Measurements from ENCODE around the gene PF4V1.
"Not testable (repeated sequence)": the region's sequence is repeated elsewhere in the genome, so short reads cannot be mapped to it uniquely, and the experiment has no call there.

PF4V1 gene

DNA sequence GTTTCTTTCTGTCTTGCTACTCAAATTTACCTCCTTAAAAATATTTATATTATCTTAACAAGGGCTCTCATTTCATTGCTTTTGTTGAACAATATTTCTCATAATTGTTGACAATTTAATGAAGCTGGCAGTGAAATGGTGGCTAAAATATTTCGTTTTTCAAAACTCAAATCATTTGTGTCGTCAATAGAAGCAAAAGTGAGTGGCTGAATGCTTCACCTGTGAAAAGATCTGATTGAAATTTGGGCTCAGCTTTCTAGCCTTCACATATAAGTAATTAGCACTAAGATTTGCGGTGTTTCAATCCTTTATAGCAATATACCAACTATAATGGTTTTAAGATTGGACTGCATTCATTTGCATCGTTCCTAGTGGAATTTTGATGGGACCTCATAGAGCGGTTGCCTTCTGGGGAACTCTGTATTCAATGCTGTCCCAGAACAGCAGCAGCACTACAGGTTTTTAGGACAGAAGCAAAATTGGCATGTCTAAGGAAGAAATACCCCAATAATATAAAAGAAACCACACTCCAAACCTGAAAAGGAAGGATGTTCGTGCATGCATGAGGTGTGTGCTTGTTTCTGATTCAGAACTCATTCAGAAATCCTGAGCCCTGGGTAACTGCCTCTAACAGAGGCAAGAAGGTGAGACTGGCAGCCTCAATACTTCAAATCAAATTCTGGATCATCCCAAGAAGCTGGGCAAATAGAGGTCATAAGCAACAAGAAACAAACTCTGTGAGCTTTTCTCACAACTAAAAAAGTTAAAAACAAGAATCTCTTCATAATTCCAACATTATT lies 18.6 kb downstream of the PF4V1 start:
- DNase-seq, result no peak

DNA sequence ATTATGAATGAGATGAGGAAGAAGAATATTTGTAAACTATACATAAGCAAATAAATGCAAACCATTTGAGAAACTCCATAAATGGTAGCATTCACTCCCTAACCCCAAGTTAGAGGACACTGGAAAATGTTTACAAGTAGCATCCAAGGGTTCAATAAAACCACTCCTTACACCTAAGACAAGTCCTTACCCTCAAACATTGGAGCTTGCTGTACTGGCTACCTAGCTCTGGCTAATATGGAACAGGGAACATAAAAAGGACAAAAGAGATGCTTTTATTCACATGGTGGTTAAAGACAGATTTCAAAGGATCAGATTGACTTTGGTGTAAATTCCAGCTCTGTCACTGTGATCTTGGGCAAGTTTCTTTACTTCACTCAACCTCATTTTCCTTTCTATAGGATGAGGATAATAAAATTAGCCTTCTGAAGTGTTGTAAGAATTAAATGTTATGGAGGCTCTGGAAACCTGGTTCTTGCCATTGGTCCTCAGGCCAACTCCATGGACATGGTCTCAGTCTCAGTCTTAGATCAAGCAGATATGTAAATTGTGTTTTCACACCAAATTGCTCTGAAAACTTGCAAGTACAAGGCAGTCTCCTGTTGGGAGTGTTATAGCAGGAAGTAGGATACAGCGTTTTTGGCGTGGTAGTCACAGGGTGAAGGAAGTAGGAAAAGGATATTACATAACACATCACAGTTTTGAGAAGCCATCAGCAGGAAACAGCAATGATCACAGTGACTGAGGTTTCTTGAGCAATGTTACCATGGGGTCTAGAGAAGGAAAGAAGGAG lies 19.4 kb downstream of the PF4V1 start:
- DNase-seq, result no peak

DNA sequence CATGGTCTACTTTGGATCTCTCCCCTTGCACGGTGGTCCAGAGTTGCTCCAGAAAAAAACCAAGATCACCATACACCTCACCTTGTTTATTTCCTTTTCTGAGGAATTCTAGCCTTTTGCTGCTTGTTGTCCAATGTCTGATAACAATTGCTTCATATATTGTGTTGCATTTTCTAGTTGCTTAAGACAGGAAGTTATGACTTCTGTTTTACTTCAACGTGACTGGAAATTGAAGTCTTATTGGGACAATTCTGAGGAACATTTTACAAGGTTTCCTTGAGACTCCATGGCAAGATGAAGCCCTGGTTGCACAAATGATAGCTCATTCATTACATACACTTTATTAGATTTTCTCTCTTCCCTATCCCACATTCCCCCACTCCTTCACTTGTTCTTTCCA lies 21.3 kb downstream of the PF4V1 start:
- DNase-seq, result no peak

DNA sequence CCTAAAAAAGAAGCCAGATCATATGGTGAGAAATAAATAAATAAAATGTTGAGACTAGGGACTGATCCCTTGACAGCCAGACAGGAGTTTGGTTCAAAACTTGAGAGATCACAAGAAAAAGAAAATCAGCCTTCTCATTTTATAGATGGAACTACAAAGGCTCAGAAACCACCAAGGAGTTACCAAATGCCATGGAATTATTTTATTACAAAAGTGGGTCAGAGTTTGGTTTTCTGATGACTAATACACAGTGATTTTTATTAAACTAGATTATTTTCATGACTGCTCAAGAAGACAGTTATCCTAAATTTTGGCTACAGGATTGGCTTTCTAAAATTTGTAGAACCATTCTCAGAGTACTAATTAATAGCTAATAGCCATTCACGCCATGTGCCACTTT lies 22.3 kb downstream of the PF4V1 start:
- no peak for DNase-seq

DNA sequence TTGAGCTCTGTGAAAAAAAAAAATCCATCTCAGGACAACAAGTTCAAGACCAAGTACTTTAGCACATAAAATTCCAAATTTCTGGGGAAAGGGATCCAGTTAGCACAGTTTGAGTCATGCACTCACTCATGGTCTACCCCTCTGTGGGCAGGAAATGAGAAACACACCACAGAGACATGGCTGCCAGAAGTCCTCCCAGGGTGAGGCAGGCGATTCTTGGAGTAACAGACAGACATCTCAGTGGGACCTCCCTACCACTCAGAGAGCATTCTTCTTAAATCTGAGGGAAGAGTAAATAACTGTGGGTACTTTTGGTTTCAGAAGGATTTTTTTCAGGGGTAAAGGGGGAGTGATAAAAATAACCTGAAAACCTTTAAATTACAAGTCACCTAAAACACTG lies 30.2 kb downstream of the PF4V1 start:
- no peak for DNase-seq

DNA sequence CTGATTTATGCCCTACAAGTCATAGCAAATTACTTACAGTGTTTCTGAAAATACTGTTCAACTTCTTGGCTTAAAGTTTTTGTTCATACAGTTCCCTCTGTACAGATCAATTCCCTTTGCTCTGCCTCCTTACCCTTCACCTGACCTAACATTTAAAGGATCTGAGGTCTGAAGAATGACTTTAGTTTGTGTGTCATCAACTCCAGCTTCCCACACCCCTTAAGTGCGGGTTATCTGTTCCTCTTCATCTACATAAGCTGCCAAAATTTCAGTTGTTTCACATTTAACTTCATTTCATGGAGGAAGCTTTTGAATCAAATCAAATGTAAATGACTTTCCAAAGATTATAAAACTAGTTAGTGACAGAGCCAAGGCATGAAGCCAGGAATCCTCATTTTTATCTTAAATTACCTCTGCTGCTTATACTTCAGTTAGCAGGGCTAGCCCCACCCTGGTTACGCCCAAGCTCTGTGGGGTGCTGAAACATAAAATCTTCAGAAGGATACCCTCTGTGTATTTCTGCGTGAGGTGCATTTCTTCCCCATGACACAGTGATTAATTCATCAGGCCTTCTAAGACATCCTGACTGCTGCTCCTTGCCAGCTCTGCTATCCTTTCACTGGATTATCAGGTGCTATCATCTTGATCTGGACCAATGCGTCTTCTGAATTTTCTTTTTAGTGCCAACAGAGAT lies 32.6 kb downstream of the PF4V1 start:
- DNase-seq, result no peak

DNA sequence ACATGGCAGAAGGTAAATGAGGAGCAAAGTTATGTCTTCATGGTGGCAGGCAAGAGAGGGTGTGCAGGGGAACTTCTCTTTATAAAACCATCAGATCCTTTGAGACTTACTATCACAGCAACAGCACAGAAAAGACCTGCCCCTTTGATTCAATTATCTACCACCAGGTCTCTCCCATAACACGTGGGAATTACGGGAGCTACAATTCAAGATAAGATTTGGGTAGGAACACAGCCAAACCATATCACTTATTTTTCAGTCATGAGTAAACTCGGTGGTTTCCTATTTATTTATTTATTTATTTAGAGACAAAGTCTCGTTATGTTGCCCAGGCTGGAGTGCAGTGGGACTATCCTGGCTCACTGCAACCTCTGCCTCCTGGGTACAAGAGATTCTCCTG lies 38.2 kb downstream of the PF4V1 start:
- no peak for DNase-seq

DNA sequence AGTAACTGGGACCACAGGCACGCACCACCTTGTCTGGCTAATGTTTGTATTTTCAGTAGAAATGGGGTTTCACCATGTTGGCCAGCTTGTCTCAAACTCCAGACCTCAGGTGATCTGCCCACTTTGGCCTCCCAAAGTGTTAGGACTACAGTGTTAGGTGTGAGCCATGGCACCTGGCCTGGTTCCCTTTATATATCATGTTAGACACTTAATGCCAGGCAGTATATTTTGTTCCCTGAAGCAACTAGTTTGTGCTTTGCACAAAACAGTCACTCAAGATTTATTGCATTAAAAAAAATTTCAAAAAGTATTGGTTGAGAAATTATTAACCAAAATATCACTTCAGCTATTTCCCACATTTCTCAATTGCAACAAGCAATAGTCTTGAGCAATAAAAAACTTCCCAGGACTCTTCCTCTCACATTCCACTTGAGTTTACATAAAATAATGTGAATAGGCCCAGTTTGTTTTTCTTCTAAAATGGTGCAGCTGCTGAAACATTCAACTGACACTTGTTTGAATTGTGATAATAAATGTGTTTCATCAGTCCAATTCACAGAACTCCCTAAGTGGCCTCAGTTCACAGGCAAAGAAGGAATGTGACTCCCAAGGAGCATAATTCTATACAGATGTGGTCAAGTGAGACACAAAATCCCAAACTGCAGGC lies 38.8 kb downstream of the PF4V1 start:
- no peak for DNase-seq

DNA sequence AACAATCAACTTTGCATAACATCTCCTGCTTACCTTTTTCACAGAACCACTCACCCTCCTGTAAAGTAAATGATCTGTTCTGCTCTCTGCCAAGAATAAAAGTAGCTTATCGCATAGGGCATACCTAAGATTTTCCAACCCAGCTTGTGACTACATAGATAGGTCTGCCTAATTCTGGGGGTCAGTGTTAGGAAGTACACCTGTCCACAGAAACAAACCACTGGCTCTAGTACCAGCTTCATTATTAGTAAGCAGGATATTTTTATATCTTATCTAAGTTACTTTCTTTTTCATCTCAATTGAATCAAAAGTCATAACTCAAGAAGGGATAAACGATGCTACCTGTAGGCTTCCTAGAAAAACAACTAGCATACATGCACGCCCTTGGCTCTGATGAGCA lies 39.9 kb downstream of the PF4V1 start:
- no peak for DNase-seq

DNA sequence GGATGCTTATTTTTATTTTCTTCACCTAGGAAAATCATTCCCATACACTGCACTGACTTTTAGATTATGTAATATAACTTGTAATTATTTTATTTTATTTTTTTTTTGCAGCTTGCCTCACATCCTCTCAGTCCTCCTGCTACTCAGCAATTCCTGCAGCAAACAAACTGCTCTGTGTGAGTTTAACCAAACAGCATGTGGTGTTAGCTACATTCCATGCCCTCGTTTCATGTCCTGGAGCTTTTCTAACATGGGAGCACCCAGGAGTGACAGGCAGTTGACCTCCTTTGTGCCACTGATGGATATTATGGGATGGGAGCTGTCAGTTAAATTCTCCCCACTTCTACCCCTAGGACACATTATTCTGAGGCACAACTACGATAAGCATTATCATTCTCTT lies 40.9 kb downstream of the PF4V1 start:
- DNase-seq, result no peak

DNA sequence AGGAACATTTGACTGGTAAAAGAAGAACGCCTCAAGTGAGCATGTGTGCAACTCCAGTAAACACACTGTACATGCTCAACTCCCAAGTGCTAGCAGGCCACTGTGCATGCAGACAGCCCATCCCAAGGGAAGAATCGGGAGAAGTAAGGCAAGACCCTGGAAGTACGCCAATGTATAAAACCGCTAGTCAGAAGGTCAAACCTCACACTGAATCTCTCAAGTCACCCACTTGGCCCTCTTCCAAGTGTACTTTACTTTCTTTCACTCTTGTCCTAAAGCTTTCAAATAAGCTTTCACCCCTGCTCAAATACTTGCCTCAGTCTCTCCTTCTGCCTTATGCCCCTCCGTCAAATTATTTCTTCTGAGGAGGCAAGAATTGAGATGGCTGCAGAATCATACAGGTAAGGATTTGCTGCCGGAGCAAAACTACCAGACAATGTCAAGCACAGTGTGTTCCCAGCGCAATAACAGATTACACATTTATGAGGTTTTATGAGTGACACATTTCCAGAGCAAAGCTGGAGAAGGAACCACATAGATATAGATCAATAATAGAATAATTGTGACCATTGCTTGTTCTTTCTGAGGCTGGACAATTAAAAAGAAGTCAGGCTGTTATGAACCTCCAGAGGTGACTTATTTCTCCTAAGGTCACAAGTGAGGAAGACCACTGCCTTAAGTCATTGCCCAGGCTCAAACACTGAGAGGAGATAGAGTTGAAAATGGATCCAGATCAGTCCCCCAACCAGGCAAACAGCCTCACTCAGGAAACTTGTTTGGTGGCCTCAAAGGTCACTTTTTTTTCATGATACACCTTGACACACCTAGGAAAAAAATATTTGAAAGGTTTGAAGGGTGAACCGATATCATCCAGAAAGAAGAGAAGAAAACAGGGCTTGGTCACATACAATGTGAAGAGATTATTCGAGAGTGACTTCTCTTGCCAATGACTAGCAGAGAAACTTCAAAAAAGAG lies 42.4 kb downstream of the PF4V1 start:
- DNase-seq, result no peak

DNA sequence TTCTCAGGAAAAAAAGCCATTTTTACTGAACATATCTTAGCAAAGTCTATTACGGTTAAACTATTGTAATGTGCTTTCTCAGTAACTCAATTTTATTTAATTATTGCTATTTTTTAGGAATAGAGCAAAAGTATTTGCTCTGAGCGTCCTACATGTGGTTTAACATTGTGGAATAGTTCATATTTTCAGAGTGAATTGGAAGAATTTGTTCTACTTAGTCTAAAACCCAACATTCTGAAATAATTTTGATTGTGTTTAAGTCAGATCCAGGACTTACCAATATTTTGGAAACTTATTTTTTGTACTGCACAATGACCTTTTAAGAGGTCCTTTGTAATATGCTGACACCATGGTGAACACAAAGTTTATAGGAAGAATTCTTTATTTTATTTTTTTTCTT lies 43.3 kb downstream of the PF4V1 start:
- DNase-seq, result no peak

DNA sequence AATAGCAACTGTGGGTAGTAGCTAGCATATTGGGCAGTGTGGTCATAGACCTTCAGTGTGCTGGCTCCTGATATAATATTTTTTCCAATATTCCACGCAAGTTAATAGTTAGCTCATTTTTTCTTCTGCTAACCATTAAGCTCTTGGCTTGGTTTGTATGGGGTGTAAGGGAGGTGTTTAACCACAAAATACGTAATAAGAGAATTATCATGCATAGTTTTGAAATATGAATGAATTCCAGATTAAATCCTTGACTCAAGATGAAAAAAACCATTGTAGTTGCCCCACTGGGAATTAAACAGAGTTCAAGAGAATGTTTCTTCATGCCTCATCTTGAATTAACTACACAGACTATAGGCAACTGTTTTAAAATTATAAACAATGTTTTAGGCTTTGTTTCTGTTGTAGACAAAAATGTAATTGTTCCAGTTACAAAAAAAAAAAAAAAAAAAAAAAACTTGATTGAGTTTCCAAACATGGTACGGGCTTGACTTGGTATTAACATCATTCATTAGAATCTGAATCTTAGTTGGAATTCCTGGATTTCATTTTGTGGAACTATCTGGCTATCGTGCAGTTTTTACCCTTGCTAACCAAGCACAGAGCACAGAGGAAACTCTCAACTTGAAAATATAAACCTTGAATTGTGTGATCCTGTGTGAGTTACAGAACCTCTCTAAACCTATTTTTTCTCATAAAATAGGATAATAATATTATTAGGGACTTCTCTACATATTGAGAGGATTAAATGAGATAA lies 44.5 kb downstream of the PF4V1 start:
- no peak for DNase-seq

DNA sequence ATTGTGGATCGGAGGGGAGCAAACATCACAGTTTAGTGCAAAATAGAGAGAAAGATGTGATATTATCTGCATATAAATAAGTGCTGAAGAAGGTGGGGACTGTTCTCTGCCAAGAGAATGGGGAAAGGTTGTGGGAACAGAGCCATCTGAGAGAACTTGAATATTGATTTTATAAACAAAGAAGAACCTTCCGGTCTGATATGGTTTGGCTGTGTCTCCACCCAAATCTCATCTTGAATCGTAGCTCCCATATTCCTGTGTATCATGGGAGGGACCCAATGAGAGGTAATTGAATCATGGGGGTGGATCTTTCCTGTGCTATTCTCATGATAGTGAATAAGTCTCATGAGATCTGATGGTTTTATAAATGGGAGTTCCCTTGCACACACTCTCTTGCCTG lies 46.2 kb downstream of the PF4V1 start:
- DNase-seq, result not testable (repeated sequence)

DNA sequence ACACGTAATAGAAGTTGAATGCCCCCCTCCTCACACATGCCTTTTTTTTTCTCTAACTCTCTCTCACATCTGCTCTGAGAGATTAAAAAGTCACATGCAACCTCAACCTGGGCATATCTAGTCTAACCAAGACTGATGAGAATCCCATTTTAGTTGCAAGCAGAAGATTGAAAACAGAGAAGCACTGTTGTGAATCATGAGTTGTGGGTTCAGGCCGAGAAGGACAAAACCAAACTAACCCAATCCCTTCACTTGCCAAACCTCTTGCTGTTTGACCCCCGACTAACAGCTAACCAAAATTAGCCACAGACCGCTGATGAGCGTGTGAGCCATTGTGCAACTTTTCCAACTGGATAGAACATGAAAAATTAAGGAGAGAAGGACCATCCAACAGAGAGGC lies 47.9 kb downstream of the PF4V1 start:
- no peak for DNase-seq

DNA sequence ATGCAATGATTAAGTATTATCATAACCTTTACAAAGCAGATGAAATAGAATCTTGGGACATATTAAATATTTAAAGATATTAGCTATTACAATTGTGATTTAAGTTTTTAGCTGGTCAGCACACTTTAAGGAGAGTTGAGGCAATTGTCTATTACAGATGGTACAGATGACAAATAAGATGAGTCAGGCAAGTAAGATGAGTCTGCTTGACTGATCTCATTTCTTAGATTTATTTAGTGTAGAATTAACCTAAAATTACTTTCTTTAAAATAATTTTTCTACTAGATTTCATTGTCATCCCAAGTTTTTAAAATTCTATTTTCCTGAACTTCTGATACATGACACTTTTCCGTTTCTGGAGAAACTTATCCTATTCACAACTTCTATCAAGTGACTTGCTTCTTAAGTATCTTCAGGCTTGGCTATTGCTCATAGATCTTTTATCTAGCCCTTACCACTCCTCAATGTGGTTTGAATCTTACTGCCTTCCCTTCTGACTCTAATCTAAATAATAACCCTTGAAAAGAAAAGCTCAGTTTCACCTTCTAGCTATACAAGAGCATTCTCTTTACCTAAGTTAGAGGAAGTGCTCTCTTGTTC lies 49.0 kb downstream of the PF4V1 start:
- DNase-seq, result no peak

DNA sequence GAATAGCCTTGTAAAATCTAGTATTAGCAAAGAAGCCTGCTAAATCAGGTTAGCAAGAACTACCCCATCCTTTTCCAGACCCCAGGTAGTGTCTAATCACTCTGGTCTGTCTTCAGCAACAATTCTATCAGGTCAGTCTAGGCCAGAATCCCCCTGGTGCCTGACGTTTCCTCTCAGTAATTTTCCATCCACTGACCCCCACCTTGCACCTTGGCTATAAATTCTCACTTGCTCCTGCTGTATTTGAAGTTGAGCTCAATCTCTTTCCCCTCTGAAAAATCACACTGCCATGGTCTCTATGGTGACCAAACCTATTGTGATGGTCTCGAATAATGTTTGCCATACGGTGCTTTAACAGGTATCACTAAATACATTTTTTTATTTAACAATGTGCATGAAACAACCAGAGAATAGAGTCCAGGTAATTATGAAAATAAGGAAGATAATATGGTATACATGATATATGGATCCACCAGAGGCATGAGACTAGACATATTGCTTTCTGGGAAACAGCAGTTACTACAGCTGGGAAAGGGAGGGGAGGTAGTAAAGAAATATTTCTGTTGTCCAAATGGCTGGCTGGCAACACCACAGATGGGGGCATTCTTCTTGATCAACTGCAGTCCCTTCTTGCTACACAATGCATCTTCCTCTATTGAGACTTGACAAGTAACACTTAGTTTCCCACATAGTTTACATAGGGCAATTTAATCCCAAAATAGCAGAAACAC lies 49.9 kb downstream of the PF4V1 start:
- no peak for DNase-seq

Data from CD4-positive, alpha-beta T cell treated with Interleukin-17A for 1 hour (primary cell).